Effector memory CD8-positive, alpha-beta T cell (primary cell): ENCODE results near the gene PPIA.
"Not testable (repeated sequence)": the region's sequence is repeated elsewhere in the genome, so short reads cannot be mapped to it uniquely, and the experiment has no call there.

Experiments used
- ATAC-seq: fragments of 150-1000 bp; cut with Tn5 transposase; replicated peaks from 2 replicates; pipeline ENCODE4 v1.10.0; 2021; ENCODE audit warnings: mild to moderate bottlenecking, moderate library complexity
- DNase-seq, 3 experiments: peaks; one replicate each; pipeline ENCODE4 v3.0.0; 2021
- H3K27ac Mint-ChIP-seq, 2 donors: one replicate each; pipeline ENCODE4 v1.8.0; 2022; ENCODE audit warnings: mild to moderate bottlenecking in 2 of 2, mixed read lengths in 2 of 2, moderate library complexity in 2 of 2
- H3K27me3 Mint-ChIP-seq, 2 donors: one replicate each; pipeline ENCODE4 v1.8.0; 2022; ENCODE audit warnings: mixed read lengths in 2 of 2
- H3K36me3 Mint-ChIP-seq: one replicate; pipeline ENCODE4 v1.8.0; 2022; ENCODE audit warnings: mild to moderate bottlenecking, moderate library complexity, mixed read lengths; ENCODE audit not compliant: insufficient read depth
- H3K4me1 Mint-ChIP-seq, 2 donors: one replicate each; pipeline ENCODE4 v1.8.0; 2022; ENCODE audit warnings: low read depth in 2 of 2, mixed read lengths in 2 of 2
- H3K4me3 Mint-ChIP-seq, 2 donors: one replicate each; pipeline ENCODE4 v1.8.0; 2022; ENCODE audit warnings: mild to moderate bottlenecking in 2 of 2, mixed read lengths in 2 of 2, moderate library complexity in 2 of 2
- H3K9me3 Mint-ChIP-seq, 2 donors: one replicate each; pipeline ENCODE4 v1.8.0; 2022; ENCODE audit warnings: mixed read lengths in 2 of 2

Gene PPIA

DNA sequence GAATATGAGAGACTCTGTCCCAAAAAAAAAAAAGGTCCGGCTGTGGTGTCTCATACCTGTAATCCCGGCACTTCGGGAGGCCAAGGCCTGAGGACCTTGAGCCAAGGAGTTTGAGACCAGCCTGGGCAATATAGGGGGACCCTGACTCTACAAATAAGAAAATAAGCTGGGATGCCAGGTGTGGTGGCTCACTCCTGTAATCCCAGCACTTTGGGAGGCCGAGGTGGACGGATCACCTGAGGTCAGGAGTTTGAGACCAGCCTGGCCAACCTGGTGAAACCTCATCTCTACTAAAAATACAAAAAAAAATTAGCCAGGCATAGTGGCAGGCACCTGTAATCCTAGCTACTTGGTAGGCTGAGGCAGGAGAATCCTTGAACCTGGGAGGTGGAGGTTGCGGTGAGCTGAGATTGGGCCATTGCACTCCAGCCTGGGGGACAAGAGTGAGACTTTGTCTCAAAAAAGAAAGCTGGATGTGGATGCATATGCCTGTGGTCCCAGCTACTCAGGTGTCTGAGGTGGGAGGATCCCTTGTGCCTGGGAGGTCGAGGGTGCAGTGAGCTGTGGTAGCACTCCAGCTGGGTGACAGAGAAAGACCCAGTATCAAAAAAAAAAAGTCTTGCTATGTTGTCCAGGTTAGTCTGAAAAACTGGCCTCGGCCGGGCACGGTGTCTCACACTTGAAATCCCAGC is 7.5 kb downstream of the PPIA start:
- DNase-seq, H3K4me3 Mint-ChIP-seq, ATAC-seq, H3K27ac Mint-ChIP-seq, H3K27me3 Mint-ChIP-seq, H3K9me3 Mint-ChIP-seq: not testable (repeated sequence)
- Mint-ChIP-seq H3K4me1 (peaks cover 0 to 23% of the 10 kb centered on the region in 2 donors), H3K36me3 (peaks cover 63% of the 10 kb centered on the region)

DNA sequence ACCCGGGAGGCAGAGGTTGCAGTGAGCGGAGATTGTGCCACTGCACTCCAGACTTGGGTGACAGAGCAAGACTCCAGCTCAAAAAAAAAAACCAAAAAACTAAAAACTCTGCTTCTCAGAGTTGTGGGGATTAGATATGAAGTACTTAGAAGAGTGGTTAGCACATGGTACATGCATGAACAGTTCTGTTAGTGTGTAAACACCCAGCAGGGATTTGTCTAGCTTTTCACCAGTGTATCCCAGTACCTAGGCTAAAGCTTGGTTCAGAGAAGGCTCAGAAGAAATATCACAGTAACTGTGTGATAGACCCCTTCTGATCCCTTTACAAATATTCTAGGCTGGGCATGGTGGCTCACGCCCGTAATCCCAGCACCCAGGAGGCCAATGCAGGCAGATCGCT is 9.5 kb downstream of the PPIA start:
- no peak overlapping the region for H3K27ac Mint-ChIP-seq
- ATAC-seq = no peak

DNA sequence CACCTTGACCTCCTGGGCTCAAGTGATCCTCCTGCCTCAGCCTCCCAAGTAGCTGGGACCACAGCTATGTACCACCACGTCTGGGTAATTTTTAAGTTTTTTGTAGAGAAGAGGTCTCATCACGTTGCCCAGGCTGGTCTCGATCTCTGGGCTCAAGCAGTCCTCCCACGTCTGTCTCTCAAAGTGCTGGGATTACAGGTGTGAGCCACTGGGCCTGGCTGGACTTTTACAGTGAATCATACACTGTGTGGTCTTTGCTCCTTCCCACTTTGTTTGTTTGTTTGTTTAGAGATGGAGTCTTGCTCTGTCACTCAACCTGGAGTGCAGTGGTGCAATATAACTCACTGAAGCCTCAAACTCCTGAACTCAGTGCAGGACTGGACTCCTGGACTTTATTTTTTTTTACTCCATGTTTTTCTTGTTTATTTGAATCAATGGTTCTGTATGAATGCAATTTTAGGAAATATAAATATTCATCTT is 12.5 kb downstream of the PPIA start:
- Mint-ChIP-seq H3K9me3 (no peaks in the 10 kb centered on the region), H3K4me1 (no peaks in the 10 kb centered on the region), H3K27ac (peak overlapping the region in 1 of 2 donors; percentile 27), H3K27me3 (no peaks in the 10 kb centered on the region), H3K36me3 (peaks cover 16% of the 10 kb centered on the region), H3K4me3 (no peak overlapping the region)
- ATAC-seq (no peak), DNase-seq (no peak)

More for the DNA sequence above, 9.5 kb downstream of the PPIA start:
- H3K4me1 Mint-ChIP-seq = peaks cover 0 to 9% of the 10 kb centered on the region in 2 donors
- H3K9me3 Mint-ChIP-seq = no peaks in the 10 kb centered on the region
- H3K4me3 Mint-ChIP-seq = no peak overlapping the region
- no peaks in the 10 kb centered on the region for H3K27me3 Mint-ChIP-seq
- H3K36me3 Mint-ChIP-seq = peaks cover 44% of the 10 kb centered on the region
- DNase-seq = no peak

DNA sequence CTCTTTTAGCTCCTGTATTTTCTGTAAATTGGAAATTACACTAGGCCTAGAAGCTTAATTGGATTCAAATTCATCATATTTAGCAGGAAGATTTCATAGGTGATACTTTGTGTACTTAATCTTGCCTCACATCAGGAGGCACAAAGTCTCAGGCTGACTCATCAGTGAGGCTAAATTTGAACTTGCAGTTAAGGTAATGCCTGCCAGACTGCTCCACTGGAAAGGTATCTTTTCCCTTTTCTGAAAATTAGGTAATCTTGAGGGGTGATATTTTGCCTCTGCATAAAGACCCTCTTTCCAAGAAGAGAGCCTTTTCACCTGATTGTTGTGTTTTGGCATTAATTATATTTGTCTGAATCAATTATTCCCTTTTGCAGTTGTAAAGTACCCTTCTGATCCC is 14.6 kb downstream of the PPIA start:
- Mint-ChIP-seq H3K4me1 (no peaks in the 10 kb centered on the region), H3K27ac (no peak overlapping the region), H3K36me3 (peaks cover 6% of the 10 kb centered on the region), H3K27me3 (no peaks in the 10 kb centered on the region), H3K4me3 (no peak overlapping the region), H3K9me3 (no peaks in the 10 kb centered on the region)
- no peak for ATAC-seq
- no peak for DNase-seq

DNA sequence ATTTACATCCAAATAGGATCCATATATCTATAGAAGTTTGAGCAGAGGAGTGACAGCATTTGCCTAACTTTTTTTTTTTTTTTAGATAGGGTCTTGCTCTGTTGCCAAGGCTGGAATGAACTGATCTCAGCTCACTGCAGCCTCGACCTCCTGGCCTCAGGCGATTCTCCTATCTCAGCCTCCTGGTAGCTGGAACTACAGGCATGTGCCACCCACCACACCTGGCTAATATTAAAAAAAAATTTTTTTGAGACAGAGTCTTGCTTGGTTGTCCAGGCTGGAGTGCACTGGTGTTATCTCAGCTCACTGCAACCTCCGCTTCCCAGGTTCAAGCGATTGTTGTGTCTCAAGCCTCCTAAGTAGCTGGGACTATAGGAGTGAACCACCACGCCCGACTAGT is 15.1 kb downstream of the PPIA start:
- H3K9me3 Mint-ChIP-seq = no peaks in the 10 kb centered on the region
- H3K4me3 Mint-ChIP-seq = no peak overlapping the region
- no peak overlapping the region for H3K27ac Mint-ChIP-seq
- ATAC-seq (no peak), DNase-seq (no peak)
- H3K4me1 Mint-ChIP-seq = no peaks in the 10 kb centered on the region
- H3K36me3 Mint-ChIP-seq = peaks cover 6% of the 10 kb centered on the region
- H3K27me3 Mint-ChIP-seq = no peaks in the 10 kb centered on the region

DNA sequence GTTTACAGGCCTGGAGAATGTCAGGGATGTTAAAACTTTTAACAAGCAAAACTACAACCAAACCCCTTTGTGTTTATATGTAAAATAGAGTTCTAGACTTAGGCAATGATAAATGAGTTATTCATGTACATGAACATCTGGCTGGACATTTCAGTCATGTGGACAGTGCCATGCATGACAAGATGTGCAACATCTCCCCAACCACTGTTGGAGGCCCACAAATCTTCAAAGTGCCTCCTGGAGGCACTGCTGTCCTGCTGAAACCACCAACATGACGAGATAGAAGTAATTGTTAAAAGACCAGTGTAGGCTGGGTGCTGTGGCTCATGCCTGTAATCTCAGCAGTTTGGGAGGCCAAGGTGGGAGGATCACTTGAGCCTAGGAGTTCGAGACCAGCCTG is 18.4 kb downstream of the PPIA start:
- no peaks in the 10 kb centered on the region for H3K9me3 Mint-ChIP-seq
- H3K4me3 Mint-ChIP-seq = no peak overlapping the region
- peaks cover 16% of the 10 kb centered on the region for H3K36me3 Mint-ChIP-seq
- no peaks in the 10 kb centered on the region for H3K27me3 Mint-ChIP-seq
- ATAC-seq (no peak), DNase-seq (no peak)
- H3K4me1 Mint-ChIP-seq = no peaks in the 10 kb centered on the region
- H3K27ac Mint-ChIP-seq = no peak overlapping the region

DNA sequence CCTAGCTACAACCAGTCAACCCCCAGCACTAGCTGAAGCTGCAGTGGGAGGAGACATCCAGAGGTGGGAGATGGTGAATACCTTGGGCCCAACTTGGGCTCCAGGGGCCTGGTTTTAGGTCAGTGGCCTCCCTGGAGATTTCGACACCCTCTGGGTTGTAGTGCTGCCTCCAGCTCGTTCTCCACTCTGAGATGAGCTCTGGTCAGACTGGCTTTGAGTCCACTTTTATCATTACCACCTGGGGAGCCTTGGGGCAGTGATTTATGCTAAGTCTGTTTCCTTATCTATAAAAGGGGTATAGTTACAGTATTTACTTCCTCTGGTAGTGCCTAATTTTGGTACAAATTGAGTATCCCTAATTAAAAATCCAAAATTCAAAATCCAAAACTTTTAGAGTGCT is 22.8 kb downstream of the PPIA start:
- DNase-seq = no peak
- Mint-ChIP-seq H3K4me3 (no peak overlapping the region), H3K36me3 (peaks cover 38% of the 10 kb centered on the region), H3K27me3 (no peaks in the 10 kb centered on the region), H3K27ac (no peak overlapping the region), H3K9me3 (no peaks in the 10 kb centered on the region), H3K4me1 (peaks cover 6 to 10% of the 10 kb centered on the region in 2 donors)
- no peak for ATAC-seq

DNA sequence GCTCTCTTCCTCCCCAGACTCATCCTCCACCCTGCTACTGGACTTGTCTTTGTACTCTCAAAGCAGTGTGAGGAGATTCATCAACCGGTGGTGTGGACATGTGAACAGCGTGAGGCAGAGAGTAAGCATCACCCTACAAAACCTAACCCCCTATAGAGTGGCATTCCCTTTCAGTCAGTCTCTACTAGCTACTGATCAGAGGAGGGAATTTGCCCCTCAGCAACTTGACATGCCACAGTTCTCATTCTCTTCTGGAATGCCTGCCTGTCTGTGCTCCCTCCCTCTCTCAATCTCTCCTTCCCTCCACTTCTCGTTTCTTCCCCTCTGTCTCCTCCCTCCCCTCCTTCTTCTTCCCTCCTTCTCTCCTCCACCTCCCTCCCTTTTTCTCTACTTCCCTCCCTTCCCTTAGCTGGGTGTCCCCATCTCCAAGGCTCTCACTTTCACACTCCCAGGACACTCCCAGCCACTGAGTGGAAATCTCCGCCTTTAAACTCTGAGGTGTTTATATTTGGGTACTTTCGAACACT is 26.8 kb downstream of the PPIA start:
- Mint-ChIP-seq H3K9me3 (no peaks in the 10 kb centered on the region), H3K4me3 (no peak overlapping the region), H3K27ac (peak overlapping the region; percentile 63 to 69), H3K27me3 (no peaks in the 10 kb centered on the region), H3K36me3 (peaks cover 50% of the 10 kb centered on the region), H3K4me1 (peaks cover 10 to 17% of the 10 kb centered on the region in 2 donors)
- DNase-seq (no peak), ATAC-seq (no peak)

DNA sequence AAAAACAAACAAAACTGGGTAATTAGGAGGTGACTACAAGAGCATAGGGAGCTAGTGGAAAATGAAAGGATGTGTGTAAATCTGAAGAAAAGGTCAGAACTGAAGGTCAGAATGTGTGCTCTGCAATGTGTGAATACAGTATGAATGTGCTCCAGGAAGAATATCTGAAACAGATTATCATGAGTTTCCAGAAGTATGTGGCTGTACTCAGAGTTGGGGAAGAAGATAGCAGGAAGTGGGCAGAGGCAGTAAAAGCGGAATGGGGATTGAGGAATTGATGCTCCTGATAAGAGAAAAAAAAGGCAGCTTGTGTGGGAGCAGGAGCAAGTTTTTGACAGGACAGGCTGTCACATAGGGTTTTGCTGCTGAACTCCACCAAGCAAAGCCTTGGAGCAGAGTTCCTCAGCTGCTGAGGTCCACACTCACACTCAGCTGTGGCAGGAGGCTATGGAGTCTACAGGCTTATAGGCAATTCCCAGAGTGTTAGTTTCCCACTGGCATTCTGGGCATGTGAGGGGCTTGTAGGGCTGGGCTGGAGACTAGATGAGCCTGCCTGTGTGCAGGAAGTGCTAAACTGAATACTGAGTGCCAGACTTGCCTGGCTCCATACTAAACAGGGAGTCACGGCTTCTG is 28.5 kb downstream of the PPIA start:
- DNase-seq (no peak), ATAC-seq (peak; percentile 18)
- Mint-ChIP-seq H3K27ac (peak overlapping the region in 1 of 2 donors; percentile 1), H3K36me3 (peaks cover 62% of the 10 kb centered on the region), H3K27me3 (no peaks in the 10 kb centered on the region), H3K4me3 (no peak overlapping the region), H3K9me3 (no peaks in the 10 kb centered on the region), H3K4me1 (peaks cover 10 to 17% of the 10 kb centered on the region in 2 donors)

DNA sequence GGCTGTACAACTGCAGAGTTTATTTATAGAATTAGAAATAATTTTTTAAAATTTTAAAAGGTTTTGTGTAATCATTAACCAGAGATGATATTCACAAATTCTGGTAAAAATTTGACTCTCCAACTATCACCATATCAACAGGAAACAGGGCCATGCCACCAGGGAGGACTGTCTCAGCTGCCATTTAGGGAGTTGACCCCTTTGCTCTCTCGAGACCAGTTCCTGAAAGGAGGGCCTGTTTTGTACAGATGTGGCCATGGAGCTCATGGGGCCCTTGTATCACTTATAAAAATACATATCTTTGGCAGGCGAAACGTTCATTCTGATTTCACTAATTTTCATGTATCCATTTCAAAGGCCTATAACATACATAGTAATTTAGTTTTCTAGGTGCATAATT is 31.1 kb downstream of the PPIA start:
- no peak overlapping the region for H3K4me3 Mint-ChIP-seq
- no peak for ATAC-seq
- H3K27ac Mint-ChIP-seq = peak overlapping the region in 1 of 2 donors; percentile 72
- DNase-seq = no peak
- H3K36me3 Mint-ChIP-seq = peaks cover 69% of the 10 kb centered on the region
- peaks cover 0 to 12% of the 10 kb centered on the region in 2 donors for H3K4me1 Mint-ChIP-seq
- H3K9me3 Mint-ChIP-seq = no peaks in the 10 kb centered on the region
- H3K27me3 Mint-ChIP-seq = no peaks in the 10 kb centered on the region

DNA sequence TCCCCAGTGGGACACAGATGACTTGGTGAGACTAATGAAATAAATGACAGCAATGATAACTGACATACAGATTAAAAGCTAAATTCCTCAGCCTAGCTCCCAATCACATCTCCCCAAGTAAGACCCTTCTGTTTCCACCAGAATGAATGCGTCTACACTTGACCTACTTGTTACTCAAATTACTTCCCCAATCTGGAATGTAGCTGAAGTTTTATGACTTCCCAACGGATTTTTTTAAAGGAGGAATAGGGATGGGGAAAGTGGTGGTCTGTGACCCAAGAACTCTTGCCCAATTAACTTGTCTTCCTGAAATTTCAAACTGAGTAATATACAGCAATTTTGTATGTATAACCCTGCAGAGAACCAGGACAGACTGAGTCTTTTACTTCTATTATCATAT is 42.3 kb downstream of the PPIA start:
- H3K27ac Mint-ChIP-seq = no peak overlapping the region
- H3K36me3 Mint-ChIP-seq = peaks cover 89% of the 10 kb centered on the region

DNA sequence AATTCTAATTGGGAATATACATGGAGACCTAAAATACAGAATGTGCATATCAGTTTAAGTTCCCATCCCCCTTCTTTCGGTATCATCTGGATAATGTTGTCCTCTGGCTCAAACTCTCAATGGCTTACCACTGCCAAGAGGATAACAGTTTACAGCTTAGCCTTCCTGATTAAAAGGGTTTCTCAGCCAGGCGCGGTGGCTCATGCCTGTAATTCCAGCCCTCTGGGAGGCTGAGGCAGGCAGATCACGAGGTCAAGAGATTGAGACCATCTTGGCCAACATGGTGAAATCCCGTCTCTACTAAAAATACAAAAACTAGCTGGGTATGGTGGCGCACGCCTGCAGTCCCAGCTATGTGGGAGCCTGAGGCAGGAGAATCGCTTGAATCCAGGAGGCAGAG is 46.2 kb downstream of the PPIA start:
- Mint-ChIP-seq H3K36me3 (peaks cover 84% of the 10 kb centered on the region), H3K4me1 (peaks cover 27 to 51% of the 10 kb centered on the region in 2 donors), H3K27ac (peak overlapping the region in 1 of 2 donors; percentile 78)
- not testable (repeated sequence) for ATAC-seq, H3K4me3 Mint-ChIP-seq, H3K9me3 Mint-ChIP-seq, H3K27me3 Mint-ChIP-seq, DNase-seq

More for the DNA sequence above, 42.3 kb downstream of the PPIA start:
- H3K27me3 Mint-ChIP-seq = no peaks in the 10 kb centered on the region
- H3K9me3 Mint-ChIP-seq = no peaks in the 10 kb centered on the region
- no peak for ATAC-seq
- DNase-seq = no peak
- H3K4me1 Mint-ChIP-seq = peaks cover 14 to 26% of the 10 kb centered on the region in 2 donors
- H3K4me3 Mint-ChIP-seq = no peak overlapping the region

DNA sequence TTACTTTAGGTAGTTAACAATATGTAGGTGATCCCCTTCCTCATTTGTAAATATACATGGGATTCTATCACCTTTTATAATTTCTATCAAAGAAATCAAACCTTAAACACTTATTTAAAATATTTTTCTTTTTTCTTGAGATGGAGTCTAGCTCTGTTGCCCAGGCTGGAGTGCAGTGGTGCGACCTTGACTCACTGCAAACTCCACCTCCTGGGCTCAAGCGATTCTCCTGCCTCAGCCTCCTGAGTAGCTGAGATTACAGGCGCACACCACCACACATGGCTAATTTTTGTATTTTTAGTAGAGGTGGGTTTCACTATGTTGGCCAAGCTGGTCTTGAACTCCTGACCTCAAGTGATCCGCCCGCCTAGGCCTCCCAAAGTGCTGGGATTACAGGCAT is 47.0 kb downstream of the PPIA start:
- not testable (repeated sequence) for H3K9me3 Mint-ChIP-seq, H3K4me3 Mint-ChIP-seq, H3K27me3 Mint-ChIP-seq, H3K27ac Mint-ChIP-seq, ATAC-seq, DNase-seq
- peaks cover 29 to 49% of the 10 kb centered on the region in 2 donors for H3K4me1 Mint-ChIP-seq
- peaks cover 84% of the 10 kb centered on the region for H3K36me3 Mint-ChIP-seq

DNA sequence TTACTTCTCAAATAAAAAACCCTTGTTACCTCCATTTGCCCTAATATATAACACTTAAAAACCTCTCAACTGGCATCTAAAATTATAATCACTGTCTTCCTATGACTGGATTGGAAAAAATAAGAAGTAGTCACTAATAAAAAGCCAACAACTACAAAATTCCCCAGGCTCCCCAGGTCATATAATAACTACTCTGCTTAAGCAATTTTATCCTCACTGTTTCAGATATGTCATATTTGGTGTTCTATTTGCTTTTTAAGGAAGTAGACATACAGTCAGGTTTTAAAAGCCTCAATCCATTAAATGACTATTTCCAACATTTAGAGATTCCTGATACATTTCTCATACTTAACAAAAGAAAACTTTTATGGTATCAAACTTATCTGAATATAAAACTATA is 49.0 kb downstream of the PPIA start:
- Mint-ChIP-seq H3K36me3 (peaks cover 71% of the 10 kb centered on the region), H3K9me3 (no peaks in the 10 kb centered on the region), H3K4me3 (peak overlapping the region; percentile 87 to 95), H3K27ac (peak overlapping the region; percentile 97 to 99), H3K27me3 (no peaks in the 10 kb centered on the region), H3K4me1 (peaks cover 27 to 43% of the 10 kb centered on the region in 2 donors)
- ATAC-seq (no peak), DNase-seq (no peak)
